Hepatocyte (in vitro differentiated cells): ENCODE results near the gene EYS. TPM values are rescaled to one million over a fixed set of nuclear protein-coding genes. Genes with fewer than 3 reads are reported as not detected.

Source experiments
- DNase-seq: peaks from one replicate; pipeline ENCODE4 v3.0.0-alpha.2; 2016; ENCODE audit warnings: low spot score
- H2AFZ ChIP-seq: fragments of 200-600 bp; sonication (generic); 2 replicates; pipeline ENCODE4 v1.6.0; 2016; ENCODE audit warnings: antibody characterized with exemption, mild to moderate bottlenecking
- H3K27ac ChIP-seq: fragments of 200-600 bp; sonication (generic); 2 replicates; pipeline ENCODE4 v1.5.1; 2016; ENCODE audit warnings: mild to moderate bottlenecking
- H3K27me3 ChIP-seq: fragments of 200-600 bp; sonication (generic); 2 replicates; pipeline ENCODE4 v1.6.1; 2016
- H3K36me3 ChIP-seq: fragments of 200-600 bp; sonication (generic); replicated peaks from 2 replicates; pipeline ENCODE4 v1.5.1; 2016; ENCODE audit warnings: low read depth; ENCODE audit not compliant: insufficient read depth
- H3K4me1 ChIP-seq: fragments of 200-600 bp; sonication (generic); 2 replicates; pipeline ENCODE4 v1.5.1; 2016; ENCODE audit warnings: mild to moderate bottlenecking, moderate library complexity; ENCODE audit not compliant: insufficient read depth
- H3K4me2 ChIP-seq: fragments of 200-600 bp; sonication (generic); 2 replicates; pipeline ENCODE4 v1.6.0; 2016
- H3K4me3 ChIP-seq: fragments of 200-600 bp; sonication (generic); 2 replicates; pipeline ENCODE4 v1.5.1; 2016; ENCODE audit warnings: mild to moderate bottlenecking
- H3K79me2 ChIP-seq: fragments of 200-600 bp; sonication (generic); 2 replicates; pipeline ENCODE4 v1.6.0; 2017; ENCODE audit warnings: mild to moderate bottlenecking
- H3K9me2 ChIP-seq: fragments of 200-600 bp; sonication (generic); replicated peaks from 2 replicates; pipeline ENCODE4 v1.6.0; 2017; ENCODE audit warnings: mild to moderate bottlenecking; ENCODE audit not compliant: insufficient read depth
- H3K9me3 ChIP-seq: fragments of 200-600 bp; sonication (generic); 2 replicates; pipeline ENCODE4 v1.5.1; 2016; ENCODE audit warnings: low read depth, mild to moderate bottlenecking
- H4K20me1 ChIP-seq: fragments of 200-600 bp; sonication (generic); 2 replicates; pipeline ENCODE4 v1.6.0; 2016; ENCODE audit warnings: mild to moderate bottlenecking; ENCODE audit not compliant: insufficient read depth, poor library complexity, severe bottlenecking
- CTCF ChIP-seq: fragments of 200-600 bp; sonication (generic); IDR thresholded peaks from 2 replicates; pipeline ENCODE4 v1.5.1; 2016; ENCODE audit warnings: antibody characterized with exemption, mild to moderate bottlenecking; ENCODE audit not compliant: poor library complexity
- EZH2 ChIP-seq: fragments of 200-600 bp; sonication (generic); IDR thresholded peaks from 2 replicates; pipeline ENCODE4 v1.6.1; 2016; ENCODE audit warnings: antibody characterized with exemption, mild to moderate bottlenecking, borderline replicate concordance
- EZH2phosphoT487 ChIP-seq: fragments of 200-600 bp; sonication (generic); IDR thresholded peaks from one replicate; pipeline ENCODE4 v1.6.1; 2018; ENCODE audit warnings: antibody characterized with exemption, mild to moderate bottlenecking, low read depth, moderate library complexity; ENCODE audit not compliant: unreplicated experiment, severe bottlenecking
- WGBS: methylation state at CpG from one replicate; pipeline ENCODE4 v1.1.6; 2016; ENCODE audit warnings: low lambda C conversion rate; ENCODE audit errors: missing lambda C conversion rate; 5-methylcytosine and 5-hydroxymethylcytosine counted together
- polyA plus RNA-seq: library from polyadenylated mRNA; unstranded; fragments of >200 nt; fragmentation: Nextera tagmentation; extraction: Ambion mirVana; gene quantifications from 2 replicates; pipeline ENCODE4 v1.2.1, GENCODE V29; 2016
- total RNA-seq: library from RNA; depleted of rRNA; stranded (reverse); fragments of >200 nt; gene quantifications from 2 replicates; pipeline ENCODE4 v1.2.3, GENCODE V29; 2014

The EYS gene
- total and polyA plus RNA-seq, 2 experiments from 2014 or later: 0.57 to 0.68 TPM

- no peak for DNase-seq
- no peak overlapping the region for H3K4me2 ChIP-seq
Observed at GRCh38 chr6:64103480-64103879, 1603.5 kb downstream of the EYS start.

GRCh38 chr6:64100702-64101303 lies 1606.2 kb downstream of the EYS start:
- H2AFZ ChIP-seq: no peak overlapping the region
- WGBS: 64% methylated on average over 2 of the region's 2 CpGs

More at GRCh38 chr6:64103480-64103879, 1603.5 kb downstream of the EYS start:
- no peaks in the 10 kb centered on the region for H3K9me2 ChIP-seq
- no peak overlapping the region for H3K27ac ChIP-seq
- TF ChIP-seq CTCF: no peak
- no peak for TF ChIP-seq EZH2phosphoT487
- TF ChIP-seq EZH2: no peak
- H3K9me3 ChIP-seq: no peaks in the 10 kb centered on the region
- no peaks in the 10 kb centered on the region for H3K4me1 ChIP-seq
- no peak overlapping the region for H3K4me3 ChIP-seq
- H2AFZ ChIP-seq: no peak overlapping the region
- H3K36me3 ChIP-seq: no peaks in the 10 kb centered on the region
- no peaks in the 10 kb centered on the region for H3K79me2 ChIP-seq
- H4K20me1 ChIP-seq: no peaks in the 10 kb centered on the region
- H3K27me3 ChIP-seq: no peaks in the 10 kb centered on the region
- 88% methylated on average over 1 of the region's 1 CpG for WGBS

GRCh38 chr6:64090352-64090751 lies 1616.7 kb downstream of the EYS start:
- H3K9me3 ChIP-seq: no peaks in the 10 kb centered on the region
- 83% methylated on average over 2 of the region's 2 CpGs for WGBS
- no peaks in the 10 kb centered on the region for H3K9me2 ChIP-seq
- no peak for DNase-seq
- H3K4me2 ChIP-seq: no peak overlapping the region
- H3K4me1 ChIP-seq: no peaks in the 10 kb centered on the region
- H4K20me1 ChIP-seq: no peaks in the 10 kb centered on the region
- no peaks in the 10 kb centered on the region for H3K36me3 ChIP-seq
- no peak overlapping the region for H3K27ac ChIP-seq
- H3K4me3 ChIP-seq: no peak overlapping the region
- no peaks in the 10 kb centered on the region for H3K27me3 ChIP-seq
- H3K79me2 ChIP-seq: no peaks in the 10 kb centered on the region
- no peak overlapping the region for H2AFZ ChIP-seq
- no peak for TF ChIP-seq CTCF
- no peak for TF ChIP-seq EZH2phosphoT487
- TF ChIP-seq EZH2: no peak

More at GRCh38 chr6:64100702-64101303, 1606.2 kb downstream of the EYS start:
- no peaks in the 10 kb centered on the region for H3K36me3 ChIP-seq
- no peak overlapping the region for H3K27ac ChIP-seq
- H3K4me2 ChIP-seq: no peak overlapping the region
- H3K9me2 ChIP-seq: no peaks in the 10 kb centered on the region
- no peaks in the 10 kb centered on the region for H3K4me1 ChIP-seq
- H4K20me1 ChIP-seq: no peaks in the 10 kb centered on the region
- no peaks in the 10 kb centered on the region for H3K79me2 ChIP-seq
- H3K9me3 ChIP-seq: no peaks in the 10 kb centered on the region
- no peak for DNase-seq
- no peak for TF ChIP-seq EZH2
- TF ChIP-seq EZH2phosphoT487: no peak
- no peak for TF ChIP-seq CTCF
- no peaks in the 10 kb centered on the region for H3K27me3 ChIP-seq
- no peak overlapping the region for H3K4me3 ChIP-seq
